A549 (cell line): ENCODE results near the gene CCDC187.

Source experiments
- BCL3 ChIP-seq: fragments of >200 bp; sonication (Bioruptor Twin); formaldehyde crosslinking; IDR thresholded peaks from 3 replicates; pipeline ENCODE4 v1.6.1; 2016
- CBX8 ChIP-seq: fragments of 200-600 bp; sonication (generic); IDR thresholded peaks from 2 replicates; pipeline ENCODE4 v1.6.1; 2016
- CEBPB ChIP-seq, 2 experiments: fragments of >200 bp in 1 of 2; sonication (Bioruptor Twin) in 1 of 2; formaldehyde crosslinking in 1 of 2; IDR thresholded peaks; 2 replicates each; pipeline ENCODE4 v1.6.1; 2012 to 2016
- CTCF ChIP-seq: fragments of >200 bp; sonication (Bioruptor Twin); formaldehyde crosslinking; IDR thresholded peaks from 3 replicates; pipeline ENCODE4 v1.5.1; 2016
- EHF ChIP-seq: fragments of 250-450 bp; sonication (Bioruptor Pico); IDR thresholded peaks from 2 replicates; pipeline ENCODE4 v1.5.0; 2020; ENCODE audit warnings: mild to moderate bottlenecking
- EHMT2 ChIP-seq: fragments of 200-600 bp; sonication (generic); IDR thresholded peaks from 2 replicates; pipeline ENCODE4 v1.6.1; 2016; ENCODE audit warnings: antibody characterized with exemption, low read depth, mild to moderate bottlenecking, moderate library complexity
- ESRRA ChIP-seq: fragments of 150-350 bp; IDR thresholded peaks from 2 replicates; pipeline ENCODE4 v1.6.1; 2014; ENCODE audit warnings: mild to moderate bottlenecking, low read length, borderline replicate concordance
- NFE2L2 ChIP-seq: fragments of 150-350 bp; conservative IDR thresholded peaks from 2 replicates; pipeline ENCODE4 v1.6.1; 2014; ENCODE audit warnings: low read length
- NR3C1 ChIP-seq: fragments of >200 bp; sonication (Bioruptor Twin); formaldehyde crosslinking; IDR thresholded peaks from 3 replicates; pipeline ENCODE4 v1.6.1; 2017
- POLR2A ChIP-seq: IDR thresholded peaks from 2 replicates; pipeline ENCODE4 v1.6.1; 2012; ENCODE audit warnings: mild to moderate bottlenecking, low read length
- RAD21 ChIP-seq, 2 experiments: fragments of >200 bp in 1 of 2; sonication (Bioruptor Twin) in 1 of 2; formaldehyde crosslinking in 1 of 2; IDR thresholded peaks in 1 of 2; conservative IDR thresholded peaks in 1 of 2; 2 replicates in 1 of 2; 3 replicates in 1 of 2; pipeline ENCODE4 v1.6.1; 2012 to 2018; ENCODE audit warnings: inconsistent platforms in 1 of 2
- TF ChIP-seq, protein P1 (sequence below): fragments of 200-600 bp; sonication (generic); IDR thresholded peaks from 2 replicates; pipeline ENCODE4 v1.6.1; 2016; ENCODE audit warnings: antibody characterized with exemption, mild to moderate bottlenecking, moderate library complexity
- TF ChIP-seq, protein P2 (sequence below): fragments of 450-650 bp; IDR thresholded peaks from 2 replicates; pipeline ENCODE4 v1.6.1; 2014; ENCODE audit warnings: antibody characterized with exemption
- TF ChIP-seq, protein P3 (sequence below): IDR thresholded peaks from 2 replicates; pipeline ENCODE4 v1.6.1; 2012

DNA sequence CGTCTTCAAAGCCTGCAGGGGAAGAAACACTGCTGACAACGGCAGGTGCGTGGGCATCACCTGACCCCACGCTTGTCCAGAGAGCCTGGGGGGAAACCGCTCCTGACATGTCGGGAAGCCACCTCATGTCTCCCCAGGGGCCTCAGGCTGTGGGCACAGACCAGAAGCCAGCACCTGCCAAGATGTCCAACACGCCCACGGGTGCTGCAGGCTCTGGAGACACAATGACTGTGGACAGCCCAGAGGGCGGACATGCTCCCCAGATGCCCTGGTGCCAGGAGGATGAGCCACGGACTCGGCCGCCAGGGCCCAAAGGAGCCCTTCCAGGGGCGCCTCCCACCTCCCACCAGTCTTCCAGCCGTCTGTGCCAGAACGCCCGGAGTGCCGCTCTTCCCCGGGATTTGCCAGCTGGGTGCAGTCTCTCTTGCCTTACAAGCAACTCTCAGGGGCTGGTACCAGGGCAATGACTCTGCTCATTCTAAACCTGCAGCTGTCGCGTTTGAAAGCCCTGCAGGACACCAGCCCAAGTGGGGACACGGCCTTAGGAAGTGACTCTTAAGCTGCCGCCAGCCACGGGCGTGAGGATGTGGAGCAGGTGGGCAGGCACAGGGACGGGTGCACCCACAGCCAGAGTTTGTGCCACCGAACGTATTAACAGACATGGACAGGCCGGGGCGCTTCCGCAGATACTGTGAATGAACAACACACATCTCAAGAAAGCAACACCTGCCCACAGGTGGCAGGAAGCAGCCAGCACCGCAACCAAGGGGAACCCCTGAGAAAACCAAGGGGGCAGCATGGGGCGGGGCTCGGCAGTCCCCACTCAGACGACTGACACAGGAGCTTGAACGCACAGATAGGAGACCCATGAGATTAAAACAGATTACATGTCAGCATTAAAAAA is 92.2 kb downstream of the CCDC187 start:
- TF ChIP-seq POLR2A = no peak
- TF ChIP-seq CBX8 = no peak
- TF ChIP-seq, protein P1, sequence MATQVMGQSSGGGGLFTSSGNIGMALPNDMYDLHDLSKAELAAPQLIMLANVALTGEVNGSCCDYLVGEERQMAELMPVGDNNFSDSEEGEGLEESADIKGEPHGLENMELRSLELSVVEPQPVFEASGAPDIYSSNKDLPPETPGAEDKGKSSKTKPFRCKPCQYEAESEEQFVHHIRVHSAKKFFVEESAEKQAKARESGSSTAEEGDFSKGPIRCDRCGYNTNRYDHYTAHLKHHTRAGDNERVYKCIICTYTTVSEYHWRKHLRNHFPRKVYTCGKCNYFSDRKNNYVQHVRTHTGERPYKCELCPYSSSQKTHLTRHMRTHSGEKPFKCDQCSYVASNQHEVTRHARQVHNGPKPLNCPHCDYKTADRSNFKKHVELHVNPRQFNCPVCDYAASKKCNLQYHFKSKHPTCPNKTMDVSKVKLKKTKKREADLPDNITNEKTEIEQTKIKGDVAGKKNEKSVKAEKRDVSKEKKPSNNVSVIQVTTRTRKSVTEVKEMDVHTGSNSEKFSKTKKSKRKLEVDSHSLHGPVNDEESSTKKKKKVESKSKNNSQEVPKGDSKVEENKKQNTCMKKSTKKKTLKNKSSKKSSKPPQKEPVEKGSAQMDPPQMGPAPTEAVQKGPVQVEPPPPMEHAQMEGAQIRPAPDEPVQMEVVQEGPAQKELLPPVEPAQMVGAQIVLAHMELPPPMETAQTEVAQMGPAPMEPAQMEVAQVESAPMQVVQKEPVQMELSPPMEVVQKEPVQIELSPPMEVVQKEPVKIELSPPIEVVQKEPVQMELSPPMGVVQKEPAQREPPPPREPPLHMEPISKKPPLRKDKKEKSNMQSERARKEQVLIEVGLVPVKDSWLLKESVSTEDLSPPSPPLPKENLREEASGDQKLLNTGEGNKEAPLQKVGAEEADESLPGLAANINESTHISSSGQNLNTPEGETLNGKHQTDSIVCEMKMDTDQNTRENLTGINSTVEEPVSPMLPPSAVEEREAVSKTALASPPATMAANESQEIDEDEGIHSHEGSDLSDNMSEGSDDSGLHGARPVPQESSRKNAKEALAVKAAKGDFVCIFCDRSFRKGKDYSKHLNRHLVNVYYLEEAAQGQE = no peak
- no peak for TF ChIP-seq CTCF
- TF ChIP-seq, protein P2, sequence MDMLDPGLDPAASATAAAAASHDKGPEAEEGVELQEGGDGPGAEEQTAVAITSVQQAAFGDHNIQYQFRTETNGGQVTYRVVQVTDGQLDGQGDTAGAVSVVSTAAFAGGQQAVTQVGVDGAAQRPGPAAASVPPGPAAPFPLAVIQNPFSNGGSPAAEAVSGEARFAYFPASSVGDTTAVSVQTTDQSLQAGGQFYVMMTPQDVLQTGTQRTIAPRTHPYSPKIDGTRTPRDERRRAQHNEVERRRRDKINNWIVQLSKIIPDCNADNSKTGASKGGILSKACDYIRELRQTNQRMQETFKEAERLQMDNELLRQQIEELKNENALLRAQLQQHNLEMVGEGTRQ = no peak
- TF ChIP-seq, protein P3, sequence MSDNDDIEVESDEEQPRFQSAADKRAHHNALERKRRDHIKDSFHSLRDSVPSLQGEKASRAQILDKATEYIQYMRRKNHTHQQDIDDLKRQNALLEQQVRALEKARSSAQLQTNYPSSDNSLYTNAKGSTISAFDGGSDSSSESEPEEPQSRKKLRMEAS = no peak
- TF ChIP-seq ESRRA = no peak
- TF ChIP-seq EHMT2 = no peak
- no peak for TF ChIP-seq RAD21 (conservative IDR thresholded peaks at IDR 0.05 in 1 of 2, IDR thresholded peaks at IDR 0.05 in 1 of 2)
- no peak for TF ChIP-seq NR3C1
- TF ChIP-seq BCL3 = no peak
- TF ChIP-seq EHF (CRISPR knock-in tag) = no peak
- no peak for TF ChIP-seq NFE2L2
- no peak for TF ChIP-seq CEBPB (IDR thresholded peaks at IDR 0.05)
